Measurements from ENCODE around the gene TBX4. TPM values are rescaled to one million over a fixed set of nuclear protein-coding genes. Genes with fewer than 3 reads are reported as not detected.

Gene TBX4
- total RNA-seq, 1 donor from 2014 or later, result not detected

DNA sequence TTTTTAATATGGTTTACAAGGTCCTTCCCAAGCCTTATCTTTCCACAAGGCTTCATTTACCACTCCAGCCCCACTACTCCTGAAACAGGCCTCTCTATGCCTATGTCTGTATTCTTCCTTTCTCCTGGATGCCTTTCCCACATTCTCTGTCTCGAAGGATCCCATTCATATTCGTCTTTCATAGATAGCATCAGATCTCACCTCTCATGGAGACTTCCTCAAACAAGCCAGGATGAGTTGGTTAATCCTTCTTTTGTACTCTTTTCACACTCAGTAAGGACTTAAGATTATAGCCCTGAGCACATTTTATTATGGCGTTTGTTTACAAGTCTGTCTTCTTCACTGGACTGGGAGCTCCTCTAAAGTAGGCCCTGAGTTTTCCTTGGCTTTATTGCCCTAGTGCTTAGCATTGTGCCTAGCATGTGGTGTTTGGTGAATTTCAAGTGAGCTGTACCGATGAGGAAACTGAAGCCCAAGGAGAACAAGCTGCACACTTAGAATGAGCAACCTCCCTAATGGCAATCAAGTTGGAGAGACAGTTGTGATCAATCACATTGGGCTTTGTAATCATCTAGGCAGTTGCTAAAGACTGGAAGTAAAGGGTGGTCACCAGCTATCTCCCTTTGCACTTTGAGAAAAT, 10.0 kb upstream of the TBX4 start:
- H3K9me3 Mint-ChIP-seq, result peaks cover 8% of the 10 kb centered on the region

DNA sequence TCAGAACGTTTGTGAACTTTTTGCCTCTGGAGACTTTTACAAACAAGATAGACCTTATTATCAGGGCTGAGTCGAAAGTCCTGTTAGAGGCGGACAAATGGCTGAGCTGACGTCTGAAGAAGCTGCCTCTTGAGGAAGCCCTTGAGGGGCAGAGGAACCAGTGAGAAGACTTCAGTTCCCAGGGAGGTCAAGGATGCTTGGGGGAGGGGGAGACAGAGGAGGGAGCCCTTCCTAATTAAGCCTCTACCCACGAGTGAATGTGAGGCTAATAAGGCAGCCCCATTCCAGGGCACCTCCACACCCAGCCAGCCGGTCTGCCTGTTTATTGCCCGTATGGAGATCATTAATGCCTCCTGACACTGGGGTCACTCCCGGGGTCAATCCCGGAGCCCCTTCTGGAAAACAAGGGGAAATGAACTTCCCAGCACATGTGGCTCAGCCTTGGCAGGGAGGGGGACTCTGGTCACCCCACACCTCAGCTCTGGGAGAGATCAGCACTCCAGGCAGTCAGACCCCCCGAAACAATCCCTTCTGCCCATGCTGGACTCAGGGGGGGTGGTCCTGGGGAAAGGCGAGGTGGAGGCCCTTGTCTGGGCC, 9.2 kb upstream of the TBX4 start:
- no peak overlapping the region for H3K27ac ChIP-seq
- H3K79me2 ChIP-seq (ENCODE audit: low read depth), result no peaks in the 10 kb centered on the region
- H3K4me1 ChIP-seq, result peaks cover 7% of the 10 kb centered on the region
- peaks cover 39% of the 10 kb centered on the region for H3K27me3 ChIP-seq
- peaks cover 4% of the 10 kb centered on the region for H3K9me3 Mint-ChIP-seq
- no peaks in the 10 kb centered on the region for H3K9me3 ChIP-seq (ENCODE audit: low read depth)
- no peaks in the 10 kb centered on the region for H3K36me3 ChIP-seq
- DNase-seq (ENCODE audit: low spot score), result no peak
- TF ChIP-seq EZH2 (IDR thresholded peaks at IDR 0.05) (no peak), EZH2phosphoT487 (IDR thresholded peaks at IDR 0.05) (no peak), CTCF (IDR thresholded peaks at IDR 0.05) (no peak)
- H3K4me1 Mint-ChIP-seq, result peaks cover 6% of the 10 kb centered on the region
- no peak overlapping the region for H3K27ac Mint-ChIP-seq
- no peaks in the 10 kb centered on the region for H3F3A ChIP-seq (ENCODE audit: low read depth)
- H3K36me3 Mint-ChIP-seq, result no peaks in the 10 kb centered on the region
- no peak overlapping the region for H3K4me3 ChIP-seq
- H3K9ac ChIP-seq, result no peak overlapping the region
- H3K27me3 Mint-ChIP-seq (ENCODE audit: insufficient read depth, low read depth), result peaks cover 5% of the 10 kb centered on the region
- no peak overlapping the region for H3K4me3 Mint-ChIP-seq
- H3K4me2 ChIP-seq, result no peak overlapping the region
- no peaks in the 10 kb centered on the region for H4K20me1 ChIP-seq (ENCODE audit: low read depth)
- no peak overlapping the region for H2AFZ ChIP-seq (replicated peaks)

More for the DNA sequence above, 10.0 kb upstream of the TBX4 start:
- Mint-ChIP-seq H3K27me3 (ENCODE audit: insufficient read depth, low read depth) (peaks cover 5% of the 10 kb centered on the region), H3K36me3 (no peaks in the 10 kb centered on the region), H3K4me1 (peaks cover 6% of the 10 kb centered on the region), H3K4me3 (no peak overlapping the region), H3K27ac (no peak overlapping the region)
- Histone ChIP-seq H3K79me2 (ENCODE audit: low read depth) (no peaks in the 10 kb centered on the region), H3K4me1 (peaks cover 7% of the 10 kb centered on the region), H3K4me2 (peak overlapping the region; percentile 35), H4K20me1 (ENCODE audit: low read depth) (no peaks in the 10 kb centered on the region), H3F3A (ENCODE audit: low read depth) (no peaks in the 10 kb centered on the region), H2AFZ (replicated peaks) (no peak overlapping the region), H3K4me3 (no peak overlapping the region), H3K9me3 (ENCODE audit: low read depth) (no peaks in the 10 kb centered on the region), H3K27me3 (peaks cover 32% of the 10 kb centered on the region), H3K9ac (no peak overlapping the region), H3K27ac (no peak overlapping the region), H3K36me3 (no peaks in the 10 kb centered on the region)
- TF ChIP-seq CTCF (IDR thresholded peaks at IDR 0.05), result no peak
- no peak for DNase-seq (ENCODE audit: low spot score)

GRCh38 chr17:61443475-61443882, 8.7 kb upstream of the TBX4 start:
- no peak for DNase-seq (ENCODE audit: low spot score)
- H3K27ac ChIP-seq, result no peak overlapping the region
- Mint-ChIP-seq H3K4me1 (peaks cover 6% of the 10 kb centered on the region), H3K27ac (no peak overlapping the region), H3K4me3 (no peak overlapping the region), H3K9me3 (peaks cover 4% of the 10 kb centered on the region), H3K27me3 (ENCODE audit: insufficient read depth, low read depth) (peaks cover 3% of the 10 kb centered on the region), H3K36me3 (no peaks in the 10 kb centered on the region)
- no peaks in the 10 kb centered on the region for H3K36me3 ChIP-seq
- H3K4me2 ChIP-seq, result no peak overlapping the region
- no peaks in the 10 kb centered on the region for H3F3A ChIP-seq (ENCODE audit: low read depth)
- peaks cover 7% of the 10 kb centered on the region for H3K4me1 ChIP-seq
- H2AFZ ChIP-seq (replicated peaks), result no peak overlapping the region
- H3K9ac ChIP-seq, result no peak overlapping the region
- H3K4me3 ChIP-seq, result no peak overlapping the region
- H3K79me2 ChIP-seq (ENCODE audit: low read depth), result no peaks in the 10 kb centered on the region
- H3K27me3 ChIP-seq, result peaks cover 44% of the 10 kb centered on the region
- H4K20me1 ChIP-seq (ENCODE audit: low read depth), result no peaks in the 10 kb centered on the region
- H3K9me3 ChIP-seq (ENCODE audit: low read depth), result no peaks in the 10 kb centered on the region
- no peak for TF ChIP-seq CTCF (IDR thresholded peaks at IDR 0.05)
- TF ChIP-seq EZH2 (IDR thresholded peaks at IDR 0.05), result no peak
- no peak for TF ChIP-seq EZH2phosphoT487 (IDR thresholded peaks at IDR 0.05)
